Small intestine (tissue), 7 donors: ENCODE measurements around the gene HDAC4. TPM values are rescaled to one million over a fixed set of nuclear protein-coding genes. Genes with fewer than 3 reads are reported as not detected.

Experiments
- DNase-seq, 2 donors: peaks; one replicate each; pipeline versions ENCODE4 v3.0.0 to v3.0.0-alpha.2; 2013
- FAIRE-seq: peaks from 2 replicates; lab custom pipeline; 2012; peaks lifted over from hg19 to GRCh38; lab: Jason Lieb, UNC
- H3K27ac ChIP-seq, 3 donors: one replicate each; pipeline ENCODE4 v1.5.1; 2013; ENCODE audit warnings: low read length in 2 of 3, mild to moderate bottlenecking in 2 of 3, control low read depth in 1 of 3, inconsistent platforms in 1 of 3, low read depth in 1 of 3, moderate library complexity in 1 of 3
- H3K27me3 ChIP-seq, 3 donors: one replicate each; pipeline ENCODE4 v1.6.1; 2013; ENCODE audit warnings: low read length in 3 of 3, inconsistent platforms in 1 of 3; ENCODE audit not compliant: control insufficient read depth in 3 of 3, insufficient read depth in 3 of 3
- H3K36me3 ChIP-seq, 3 donors: one replicate each; pipeline ENCODE4 v1.6.1; 2013; ENCODE audit warnings: low read length in 3 of 3, inconsistent platforms in 1 of 3, low read depth in 1 of 3, mild to moderate bottlenecking in 1 of 3, moderate library complexity in 1 of 3; ENCODE audit not compliant: control insufficient read depth in 3 of 3, insufficient read depth in 2 of 3
- H3K4me1 ChIP-seq, 3 donors: one replicate each; pipeline ENCODE4 v1.6.1; 2013; ENCODE audit warnings: low read length in 2 of 3, inconsistent platforms in 1 of 3, low read depth in 1 of 3, mild to moderate bottlenecking in 1 of 3, moderate library complexity in 1 of 3; ENCODE audit not compliant: control insufficient read depth in 3 of 3, insufficient read depth in 2 of 3
- H3K4me3 ChIP-seq, 3 donors: one replicate each; pipeline ENCODE4 v1.5.1; 2013; ENCODE audit warnings: low read length in 3 of 3, control low read depth in 1 of 3, inconsistent platforms in 1 of 3, low read depth in 1 of 3, mild to moderate bottlenecking in 1 of 3, moderate library complexity in 1 of 3
- H3K9me3 ChIP-seq, 2 donors: one replicate each; pipeline ENCODE4 v1.6.1; 2013; ENCODE audit warnings: low read depth in 1 of 2, low read length in 1 of 2; ENCODE audit not compliant: control insufficient read depth in 2 of 2, insufficient read depth in 1 of 2
- WGBS, 3 donors: extraction: QIAGEN DNeasy Blood & Tissue Kit; methylation state at CpG; one replicate each; pipeline ENCODE4 v1.1.7; 2013; 5-methylcytosine and 5-hydroxymethylcytosine counted together
- polyA plus RNA-seq, 4 donors: library from polyadenylated mRNA; stranded (reverse) in 3 of 4; unstranded in 1 of 4; fragments of 200-250 nt in 3 of 4; fragments of 120-200 nt in 1 of 4; gene quantifications; one replicate each; pipeline versions ENCODE4 v1.2.1 to v1.2.3, GENCODE V29; 2013
- donor health status: healthy with polysubstance abuse.
- donor health status: control.
- donor health status: control.
- donor health status: Bipolar disorder and iron deficiency.
- donor health status: healthy.

HDAC4 gene
- polyA plus RNA-seq, 4 donors = 3.1 to 11.3 (median 5.9) TPM

- H3K36me3 ChIP-seq = peaks cover 0 to 7% (median 0%) of the 10 kb centered on the region in 3 donors
- H3K27ac ChIP-seq = no peak overlapping the region
- H3K4me1 ChIP-seq = peaks cover 0 to 18% (median 0%) of the 10 kb centered on the region in 3 donors
- FAIRE-seq (no peak), DNase-seq (no peak)
- no peak overlapping the region for H3K4me3 ChIP-seq
- no peaks in the 10 kb centered on the region for H3K27me3 ChIP-seq
- H3K9me3 ChIP-seq = peaks cover 0 to 4% of the 10 kb centered on the region in 2 donors
- 93 to 98% (median 96%) methylated on average over 5 of the region's 5 CpGs for WGBS, 3 donors
Measured at GRCh38 chr2:239244625-239245024, 156.2 kb downstream of the HDAC4 start.

GRCh38 chr2:239241431-239241960 is 159.3 kb downstream of the HDAC4 start:
- Histone ChIP-seq H3K4me3 (no peak overlapping the region), H3K27ac (no peak overlapping the region), H3K9me3 (peaks cover 0 to 4% of the 10 kb centered on the region in 2 donors), H3K27me3 (no peaks in the 10 kb centered on the region), H3K36me3 (peaks cover 0 to 9% (median 0%) of the 10 kb centered on the region in 3 donors), H3K4me1 (peaks cover 0 to 20% (median 0%) of the 10 kb centered on the region in 3 donors)
- WGBS, 3 donors = 92 to 100% (median 93%) methylated on average over 1 of the region's 1 CpG
- DNase-seq = no peak
- no peak for FAIRE-seq

GRCh38 chr2:239240414-239240881 is 160.4 kb downstream of the HDAC4 start:
- no peak overlapping the region for H3K4me3 ChIP-seq
- DNase-seq (no peak), FAIRE-seq (no peak)
- peaks cover 0 to 7% (median 0%) of the 10 kb centered on the region in 3 donors for H3K36me3 ChIP-seq
- H3K27ac ChIP-seq = peak overlapping the region in 1 of 3 donors; percentile 18
- H3K4me1 ChIP-seq = peaks cover 0 to 14% (median 0%) of the 10 kb centered on the region in 3 donors
- H3K27me3 ChIP-seq = no peaks in the 10 kb centered on the region
- 67 to 80% (median 76%) methylated on average over 15 of the region's 15 CpGs for WGBS, 3 donors
- H3K9me3 ChIP-seq = peaks cover 0 to 4% of the 10 kb centered on the region in 2 donors

- H3K36me3 ChIP-seq = peaks cover 0 to 13% (median 0%) of the 10 kb centered on the region in 3 donors
- peak overlapping the region in 2 of 3 donors; percentile 25 to 72 for H3K27ac ChIP-seq
- no peak for DNase-seq
- H3K27me3 ChIP-seq = no peaks in the 10 kb centered on the region
- WGBS, 3 donors = 67 to 90% (median 86%) methylated on average over 29 of the region's 29 CpGs
- H3K4me1 ChIP-seq = peaks cover 0 to 14% (median 0%) of the 10 kb centered on the region in 3 donors
- FAIRE-seq = no peak
- H3K9me3 ChIP-seq = peaks cover 0 to 4% of the 10 kb centered on the region in 2 donors
- H3K4me3 ChIP-seq = no peak overlapping the region
Measured at GRCh38 chr2:239239607-239240413, 161.0 kb downstream of the HDAC4 start.

GRCh38 chr2:239238839-239239606 is 161.8 kb downstream of the HDAC4 start:
- Histone ChIP-seq H3K27ac (peak overlapping the region in 1 of 3 donors; percentile 72), H3K4me1 (peaks cover 0 to 14% (median 0%) of the 10 kb centered on the region in 3 donors), H3K36me3 (peaks cover 0 to 15% (median 0%) of the 10 kb centered on the region in 3 donors), H3K9me3 (peaks cover 0 to 4% of the 10 kb centered on the region in 2 donors), H3K27me3 (no peaks in the 10 kb centered on the region), H3K4me3 (no peak overlapping the region)
- WGBS, 3 donors = 82 to 91% (median 89%) methylated on average over 15 of the region's 15 CpGs
- no peak for DNase-seq
- FAIRE-seq = no peak

GRCh38 chr2:239238381-239238780 is 162.4 kb downstream of the HDAC4 start:
- no peak for DNase-seq
- Histone ChIP-seq H3K9me3 (peaks cover 0 to 4% of the 10 kb centered on the region in 2 donors), H3K27ac (no peak overlapping the region), H3K27me3 (no peaks in the 10 kb centered on the region), H3K4me3 (no peak overlapping the region), H3K4me1 (peaks cover 0 to 14% (median 0%) of the 10 kb centered on the region in 3 donors), H3K36me3 (peaks cover 0 to 15% (median 0%) of the 10 kb centered on the region in 3 donors)
- WGBS, 3 donors = 89 to 94% (median 94%) methylated on average over 5 of the region's 5 CpGs
- no peak for FAIRE-seq

- DNase-seq = no peak
- no peak overlapping the region for H3K27ac ChIP-seq
- FAIRE-seq = no peak
- H3K9me3 ChIP-seq = no peaks in the 10 kb centered on the region
- no peak overlapping the region for H3K4me3 ChIP-seq
- H3K36me3 ChIP-seq = peaks cover 0 to 15% (median 0%) of the 10 kb centered on the region in 3 donors
- 81 to 91% (median 82%) methylated on average over 9 of the region's 9 CpGs for WGBS, 3 donors
- H3K4me1 ChIP-seq = peaks cover 0 to 14% (median 2%) of the 10 kb centered on the region in 3 donors
- no peaks in the 10 kb centered on the region for H3K27me3 ChIP-seq
Measured at GRCh38 chr2:239236808-239237205, 164.0 kb downstream of the HDAC4 start.
